GM19023 (cell line): ENCODE data around the gene FZD10.

Experiments
- ATAC-seq: cut with Tn5 transposase; IDR thresholded peaks from one replicate; pipeline ENCODE4 v1.9.1; 2021; ENCODE audit warnings: mild to moderate bottlenecking, moderate library complexity; ENCODE audit not compliant: unreplicated experiment

Gene FZD10

DNA sequence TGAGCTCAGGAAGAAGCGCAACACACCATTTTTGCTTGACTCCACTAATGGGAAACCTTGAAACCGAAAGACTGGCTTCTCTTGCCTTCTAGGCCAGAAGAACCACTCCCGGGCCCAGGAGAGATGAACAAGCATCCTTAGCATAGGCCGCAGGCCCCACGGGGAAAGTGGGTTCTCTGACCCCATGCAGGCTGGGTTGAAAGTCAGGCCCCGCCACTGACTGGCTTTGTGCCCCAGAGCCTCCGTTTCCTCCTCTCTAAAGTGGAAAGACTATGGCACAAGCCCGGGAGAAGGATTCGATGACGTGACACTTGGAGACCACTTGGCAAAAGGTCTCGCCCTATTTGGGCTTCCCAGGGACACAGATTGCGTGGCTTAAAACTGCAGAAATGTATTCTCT is 9.9 kb upstream of the FZD10 start:
- ATAC-seq = no peak

DNA sequence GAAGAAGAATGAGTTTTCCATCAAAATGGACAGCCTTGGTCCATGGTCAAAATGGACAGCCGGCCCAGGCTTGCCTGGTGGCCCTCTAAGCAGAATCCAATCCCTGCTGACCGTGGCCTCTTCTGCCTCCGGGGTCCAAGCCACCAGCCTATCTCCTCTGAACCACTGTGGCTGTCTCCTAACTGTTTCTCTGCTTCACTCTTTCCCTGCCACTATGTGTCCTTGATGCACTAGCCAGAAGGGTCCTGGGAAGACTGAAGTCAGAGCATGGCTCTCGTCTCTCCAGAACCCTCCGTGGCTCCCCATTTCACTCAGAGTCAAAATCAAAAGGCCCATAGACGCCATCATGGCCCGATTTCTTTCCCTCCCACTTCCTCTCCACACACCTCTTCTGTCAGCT is 8.5 kb upstream of the FZD10 start:
- no peak for ATAC-seq

DNA sequence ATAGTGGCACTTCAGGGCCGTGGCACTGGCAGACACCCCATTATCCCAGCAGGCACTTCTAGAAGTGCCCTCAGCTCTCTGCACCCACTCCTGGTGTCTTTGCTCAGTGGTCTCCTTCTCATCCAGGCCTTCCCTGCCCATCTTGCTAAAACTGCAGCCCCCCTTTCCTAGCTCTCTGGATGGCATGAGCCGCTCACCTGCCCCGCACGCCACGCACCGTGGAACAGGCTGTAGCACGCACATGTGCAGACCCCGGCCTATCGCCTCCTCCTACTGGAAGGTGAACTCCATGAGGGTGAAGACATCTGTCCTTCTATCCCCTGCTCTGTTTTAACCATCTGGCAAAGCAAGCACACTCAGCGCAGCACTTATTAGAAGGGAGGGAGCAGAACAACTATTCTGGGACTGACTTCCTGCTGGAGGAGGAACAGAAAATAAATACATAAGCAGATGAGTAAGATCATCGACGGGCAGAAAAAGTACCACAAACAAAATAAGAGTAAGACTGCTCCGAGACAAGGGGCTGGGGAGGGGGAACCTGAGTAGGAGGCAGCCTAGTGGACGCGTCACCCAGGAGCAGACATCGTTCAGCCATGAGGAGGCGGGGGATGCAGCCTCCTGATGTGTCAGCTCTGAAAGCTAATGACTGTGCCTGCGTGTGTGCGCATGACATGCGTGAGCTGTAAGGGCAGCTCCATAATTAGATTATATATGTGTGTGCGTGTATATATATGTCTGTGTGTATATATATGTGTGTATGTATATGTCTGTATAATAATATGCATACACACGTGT is 7.8 kb upstream of the FZD10 start:
- no peak for ATAC-seq

DNA sequence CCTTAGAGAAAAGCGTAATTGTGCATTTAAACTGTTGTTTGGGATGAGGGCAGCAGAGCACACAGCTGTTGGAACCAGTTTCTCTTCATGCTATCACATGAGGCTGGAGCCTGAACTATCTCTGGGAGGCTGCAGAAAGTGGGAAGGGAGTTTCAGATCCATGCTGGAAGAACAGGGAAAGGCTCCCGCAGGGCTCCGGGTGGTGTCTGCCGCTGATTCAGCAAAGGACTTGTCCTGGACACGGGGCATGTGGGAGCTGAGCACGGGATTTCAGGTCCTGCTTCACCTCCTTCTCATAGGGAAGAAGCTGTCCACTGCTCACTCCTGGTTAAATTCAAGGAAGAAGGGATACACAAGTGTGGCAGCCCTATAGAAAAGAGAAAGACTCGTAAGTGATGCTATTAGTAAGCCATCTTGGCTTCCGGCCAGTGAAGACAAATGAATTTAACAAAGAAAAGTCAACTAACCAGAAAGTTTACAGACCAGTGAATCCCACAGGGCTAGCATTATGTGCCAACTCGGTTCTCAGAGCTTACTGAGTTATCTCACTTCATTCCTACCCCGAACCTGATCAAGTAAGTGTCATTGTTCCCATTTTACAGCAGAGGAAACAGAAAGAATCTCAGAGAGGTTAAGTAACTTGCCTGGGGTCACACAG is 6.7 kb upstream of the FZD10 start:
- ATAC-seq = no peak

DNA sequence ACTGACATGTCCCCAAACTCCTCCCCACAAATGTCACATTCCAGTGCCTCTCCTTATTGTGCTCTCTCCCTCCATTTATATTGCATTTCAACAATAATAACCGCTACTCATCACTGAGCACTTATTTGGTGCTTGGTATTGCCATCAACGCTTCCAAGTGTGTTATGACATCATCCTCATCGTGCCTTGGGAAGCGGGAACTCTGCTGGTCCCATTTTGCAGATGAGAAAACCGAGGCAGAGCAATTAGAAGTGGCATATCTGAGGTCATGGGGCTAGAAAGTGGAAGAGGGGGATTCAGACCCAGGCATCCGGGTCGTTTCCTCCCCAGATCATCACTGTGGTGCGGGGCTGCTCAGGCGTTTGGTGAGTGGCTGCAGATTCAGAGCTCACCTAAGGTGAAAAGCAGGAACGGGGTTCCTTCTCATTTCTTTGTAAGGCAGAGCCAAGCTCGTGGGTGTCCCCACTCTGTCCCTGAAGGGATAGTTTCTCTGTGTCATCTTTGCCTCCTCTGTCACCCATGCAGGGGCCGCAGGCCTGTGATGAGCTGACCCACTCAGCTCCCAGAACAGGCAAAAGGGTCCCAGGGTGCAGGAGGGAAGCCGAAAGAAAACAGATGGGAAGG is 5.5 kb upstream of the FZD10 start:
- no peak for ATAC-seq

DNA sequence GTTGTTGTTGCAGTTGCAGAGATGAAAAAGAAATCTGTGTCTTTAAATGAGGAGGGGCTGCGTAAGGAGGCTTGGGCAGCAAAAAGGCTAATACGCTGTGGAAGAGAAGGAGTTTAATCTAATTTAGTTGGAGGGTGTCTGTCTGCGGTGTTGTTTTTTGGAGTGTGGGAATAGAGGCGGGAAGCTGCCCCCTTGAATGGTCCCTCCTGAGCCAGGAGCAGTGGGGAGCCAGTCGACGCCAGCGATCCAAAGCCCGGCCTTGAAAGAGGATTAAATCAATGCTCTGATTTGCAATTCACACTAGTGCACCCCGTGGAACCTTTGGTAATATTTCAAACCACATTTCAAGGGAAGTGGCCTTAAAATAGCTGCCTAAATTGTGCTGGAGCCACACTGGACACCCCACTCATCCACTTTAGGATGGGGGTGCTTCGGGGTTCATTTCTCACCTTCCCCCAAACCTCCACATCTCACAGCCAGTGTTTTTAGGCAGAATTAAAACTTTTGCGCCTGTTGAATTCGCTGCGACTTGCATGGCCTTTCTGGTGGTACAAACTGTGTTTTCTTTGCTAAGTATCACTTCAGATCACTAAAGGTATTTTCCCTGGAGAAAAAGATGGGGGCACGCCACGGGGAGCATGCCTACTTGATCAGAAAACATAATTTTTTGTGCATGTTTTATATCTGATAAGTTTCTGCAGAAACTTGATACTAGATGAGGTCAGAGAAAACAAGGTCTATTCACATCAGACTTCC is 4.1 kb upstream of the FZD10 start:
- ATAC-seq = no peak

DNA sequence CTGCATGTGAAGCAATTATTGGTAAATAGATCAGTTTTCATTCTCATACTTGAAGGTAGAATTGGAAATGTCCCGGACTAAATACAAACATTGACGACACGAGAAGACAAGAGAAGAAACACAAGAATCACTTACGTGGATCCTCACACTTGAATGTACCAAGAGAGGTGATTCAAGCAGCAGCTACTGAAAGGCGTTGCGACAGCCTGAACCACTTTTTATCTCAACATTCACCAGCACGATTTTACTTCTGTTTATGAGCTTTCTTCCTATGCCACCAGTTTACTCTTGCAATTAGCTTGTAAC is 3.6 kb upstream of the FZD10 start:
- ATAC-seq = no peak

DNA sequence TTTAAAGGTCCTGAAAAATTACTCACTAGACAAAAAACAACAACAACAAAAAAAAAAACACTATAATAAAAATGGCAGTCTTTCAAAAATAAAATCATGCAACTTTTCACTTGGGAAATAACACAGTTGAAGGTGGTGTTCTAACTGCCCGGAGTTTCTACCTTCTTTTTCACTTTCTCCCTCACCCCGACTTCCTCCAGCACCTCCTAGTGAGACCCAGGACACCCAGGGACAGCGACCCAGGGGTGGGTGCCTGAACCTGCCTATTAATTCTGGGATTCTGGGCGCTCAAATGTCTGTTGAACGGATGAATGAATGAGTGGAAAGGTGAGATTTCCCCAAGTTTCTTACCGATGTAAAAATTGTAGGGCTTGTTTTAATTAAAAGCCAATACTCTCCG is 2.0 kb upstream of the FZD10 start:
- ATAC-seq = no peak

DNA sequence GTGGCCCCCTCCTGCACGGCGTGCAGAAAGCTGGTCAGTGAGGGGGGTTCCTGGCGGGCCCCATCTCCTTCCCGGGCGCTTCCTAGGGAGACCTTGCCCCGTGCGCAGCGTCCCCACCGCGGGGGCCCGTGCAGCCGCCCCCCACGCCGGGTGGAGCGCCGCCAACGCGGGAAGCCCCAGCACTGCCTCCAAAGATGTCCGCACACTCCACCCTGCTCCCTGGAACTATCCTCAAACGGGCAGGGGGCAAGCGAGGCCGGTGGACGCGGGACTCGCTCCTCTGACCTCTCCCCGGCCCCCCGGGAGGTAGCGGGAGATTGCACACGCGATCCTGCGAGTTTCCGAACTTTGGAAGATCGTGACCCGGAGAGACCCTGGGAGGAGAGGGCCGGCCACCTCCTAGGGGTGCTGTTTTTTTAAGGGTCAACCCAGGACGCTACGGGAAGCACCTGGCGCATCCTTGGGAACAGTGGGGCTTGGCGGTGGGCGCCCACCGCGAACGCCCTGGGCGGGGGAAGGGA is 1.5 kb upstream of the FZD10 start:
- ATAC-seq = no peak

DNA sequence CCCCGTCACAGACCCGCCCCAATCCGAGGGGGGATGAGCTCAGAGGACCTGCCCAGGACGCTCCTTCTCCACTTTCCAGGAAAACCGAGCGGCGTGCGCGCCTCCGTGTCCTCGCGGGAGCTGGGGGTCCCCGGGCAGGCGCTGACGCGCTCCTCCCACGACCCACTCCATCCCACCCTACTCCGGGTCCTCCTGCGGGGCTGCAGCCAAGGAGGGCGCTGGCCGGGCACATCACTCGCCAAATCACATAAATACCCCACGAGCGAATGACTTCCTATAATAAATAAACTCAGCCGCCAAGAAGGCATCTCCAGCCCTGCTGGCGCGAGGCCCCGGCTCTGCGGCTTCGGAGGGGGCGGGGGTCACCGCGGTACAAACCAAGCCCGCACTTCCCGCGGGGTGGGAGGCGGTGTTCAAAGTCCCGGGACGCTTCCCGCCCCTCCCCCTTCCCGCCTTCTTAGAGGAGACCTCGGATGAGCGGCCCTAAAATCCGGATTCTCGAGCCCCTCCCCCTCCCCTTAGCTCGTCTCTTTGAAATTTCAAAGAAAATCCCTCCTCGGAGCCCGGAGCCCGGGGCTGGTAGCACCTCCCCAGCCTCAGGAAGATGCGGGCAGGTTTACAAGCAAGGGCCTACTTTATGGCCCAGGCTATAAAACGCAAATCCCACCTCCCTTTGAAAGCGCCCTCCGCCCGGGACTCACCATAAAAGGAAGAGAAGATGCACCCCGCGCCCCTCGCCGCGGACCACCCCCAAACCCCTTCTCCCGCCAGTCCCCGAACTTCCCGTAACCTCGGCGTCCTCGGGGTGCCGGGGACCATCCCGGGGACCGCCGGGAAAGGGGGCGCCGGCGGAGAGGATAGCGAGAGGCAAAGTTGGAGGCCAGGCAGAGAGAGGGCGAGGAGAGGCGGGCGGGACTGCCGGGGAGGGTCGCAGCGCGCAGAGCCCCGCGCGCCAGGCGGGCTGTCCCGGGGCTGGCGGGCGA is 712 bp upstream of the FZD10 start:
- ATAC-seq = no peak

DNA sequence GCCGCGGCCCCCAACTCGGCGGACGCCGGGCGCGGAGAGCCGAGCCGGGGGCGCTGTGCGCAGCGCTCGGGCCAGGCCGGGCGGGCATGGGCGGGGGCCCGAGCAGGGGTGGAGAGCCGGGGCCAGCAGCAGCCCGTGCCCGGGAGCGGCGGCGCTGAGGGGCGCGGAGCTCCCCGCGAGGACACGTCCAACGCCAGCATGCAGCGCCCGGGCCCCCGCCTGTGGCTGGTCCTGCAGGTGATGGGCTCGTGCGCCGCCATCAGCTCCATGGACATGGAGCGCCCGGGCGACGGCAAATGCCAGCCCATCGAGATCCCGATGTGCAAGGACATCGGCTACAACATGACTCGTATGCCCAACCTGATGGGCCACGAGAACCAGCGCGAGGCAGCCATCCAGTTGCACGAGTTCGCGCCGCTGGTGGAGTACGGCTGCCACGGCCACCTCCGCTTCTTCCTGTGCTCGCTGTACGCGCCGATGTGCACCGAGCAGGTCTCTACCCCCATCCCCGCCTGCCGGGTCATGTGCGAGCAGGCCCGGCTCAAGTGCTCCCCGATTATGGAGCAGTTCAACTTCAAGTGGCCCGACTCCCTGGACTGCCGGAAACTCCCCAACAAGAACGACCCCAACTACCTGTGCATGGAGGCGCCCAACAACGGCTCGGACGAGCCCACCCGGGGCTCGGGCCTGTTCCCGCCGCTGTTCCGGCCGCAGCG is 639 bp downstream of the FZD10 start:
- no peak for ATAC-seq

DNA sequence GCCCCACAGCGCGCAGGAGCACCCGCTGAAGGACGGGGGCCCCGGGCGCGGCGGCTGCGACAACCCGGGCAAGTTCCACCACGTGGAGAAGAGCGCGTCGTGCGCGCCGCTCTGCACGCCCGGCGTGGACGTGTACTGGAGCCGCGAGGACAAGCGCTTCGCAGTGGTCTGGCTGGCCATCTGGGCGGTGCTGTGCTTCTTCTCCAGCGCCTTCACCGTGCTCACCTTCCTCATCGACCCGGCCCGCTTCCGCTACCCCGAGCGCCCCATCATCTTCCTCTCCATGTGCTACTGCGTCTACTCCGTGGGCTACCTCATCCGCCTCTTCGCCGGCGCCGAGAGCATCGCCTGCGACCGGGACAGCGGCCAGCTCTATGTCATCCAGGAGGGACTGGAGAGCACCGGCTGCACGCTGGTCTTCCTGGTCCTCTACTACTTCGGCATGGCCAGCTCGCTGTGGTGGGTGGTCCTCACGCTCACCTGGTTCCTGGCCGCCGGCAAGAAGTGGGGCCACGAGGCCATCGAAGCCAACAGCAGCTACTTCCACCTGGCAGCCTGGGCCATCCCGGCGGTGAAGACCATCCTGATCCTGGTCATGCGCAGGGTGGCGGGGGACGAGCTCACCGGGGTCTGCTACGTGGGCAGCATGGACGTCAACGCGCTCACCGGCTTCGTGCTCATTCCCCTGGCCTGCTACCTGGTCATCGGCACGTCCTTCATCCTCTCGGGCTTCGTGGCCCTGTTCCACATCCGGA is 1.4 kb downstream of the FZD10 start:
- no peak for ATAC-seq

DNA sequence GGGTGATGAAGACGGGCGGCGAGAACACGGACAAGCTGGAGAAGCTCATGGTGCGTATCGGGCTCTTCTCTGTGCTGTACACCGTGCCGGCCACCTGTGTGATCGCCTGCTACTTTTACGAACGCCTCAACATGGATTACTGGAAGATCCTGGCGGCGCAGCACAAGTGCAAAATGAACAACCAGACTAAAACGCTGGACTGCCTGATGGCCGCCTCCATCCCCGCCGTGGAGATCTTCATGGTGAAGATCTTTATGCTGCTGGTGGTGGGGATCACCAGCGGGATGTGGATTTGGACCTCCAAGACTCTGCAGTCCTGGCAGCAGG is 1.9 kb downstream of the FZD10 start:
- no peak for ATAC-seq

DNA sequence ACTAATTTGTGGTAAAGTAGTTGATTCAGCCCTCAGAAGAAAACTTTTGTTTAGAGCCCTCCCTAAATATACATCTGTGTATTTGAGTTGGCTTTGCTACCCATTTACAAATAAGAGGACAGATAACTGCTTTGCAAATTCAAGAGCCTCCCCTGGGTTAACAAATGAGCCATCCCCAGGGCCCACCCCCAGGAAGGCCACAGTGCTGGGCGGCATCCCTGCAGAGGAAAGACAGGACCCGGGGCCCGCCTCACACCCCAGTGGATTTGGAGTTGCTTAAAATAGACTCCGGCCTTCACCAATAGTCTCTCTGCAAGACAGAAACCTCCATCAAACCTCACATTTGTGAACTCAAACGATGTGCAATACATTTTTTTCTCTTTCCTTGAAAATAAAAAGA is 2.7 kb downstream of the FZD10 start:
- ATAC-seq = no peak

DNA sequence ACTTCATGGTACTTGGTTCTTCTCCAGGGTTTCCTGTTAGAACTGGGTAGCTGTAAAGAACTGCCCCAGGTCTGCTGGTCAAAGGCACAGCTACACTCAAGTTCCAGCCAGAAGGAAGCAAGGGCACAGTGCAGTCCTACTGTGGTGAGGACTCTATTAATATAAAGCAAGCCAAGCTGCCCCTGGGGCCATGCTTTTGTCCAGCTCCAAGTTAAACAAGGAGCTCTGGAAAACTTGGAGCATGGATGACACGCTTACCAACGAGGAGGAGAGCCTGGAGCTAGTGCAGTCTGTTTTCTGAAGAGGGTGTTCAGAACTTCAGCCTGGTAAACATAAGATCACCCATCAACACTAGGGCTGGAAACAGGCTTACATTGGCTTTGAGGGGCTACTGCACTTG is 4.0 kb downstream of the FZD10 start:
- ATAC-seq = no peak

DNA sequence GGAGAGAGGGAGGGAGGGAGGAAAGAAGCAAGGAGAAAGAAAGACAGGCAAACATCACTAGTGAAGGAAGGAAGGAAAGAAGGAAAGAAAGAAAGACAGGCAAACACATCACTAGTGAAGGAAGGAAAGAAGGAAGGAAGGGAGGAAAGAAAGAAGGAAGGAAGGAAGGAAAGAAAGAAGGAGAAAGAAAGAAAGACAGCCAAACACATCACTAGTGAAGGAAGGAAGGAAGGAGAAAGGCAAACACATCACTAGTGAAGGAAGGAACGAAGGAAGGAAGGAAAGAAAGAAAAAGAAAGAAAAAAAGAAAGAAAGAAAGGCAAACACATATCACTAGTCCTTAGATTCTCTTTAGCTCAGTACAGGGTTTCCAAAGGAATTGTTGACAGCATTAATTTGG is 5.3 kb downstream of the FZD10 start:
- ATAC-seq = no peak

DNA sequence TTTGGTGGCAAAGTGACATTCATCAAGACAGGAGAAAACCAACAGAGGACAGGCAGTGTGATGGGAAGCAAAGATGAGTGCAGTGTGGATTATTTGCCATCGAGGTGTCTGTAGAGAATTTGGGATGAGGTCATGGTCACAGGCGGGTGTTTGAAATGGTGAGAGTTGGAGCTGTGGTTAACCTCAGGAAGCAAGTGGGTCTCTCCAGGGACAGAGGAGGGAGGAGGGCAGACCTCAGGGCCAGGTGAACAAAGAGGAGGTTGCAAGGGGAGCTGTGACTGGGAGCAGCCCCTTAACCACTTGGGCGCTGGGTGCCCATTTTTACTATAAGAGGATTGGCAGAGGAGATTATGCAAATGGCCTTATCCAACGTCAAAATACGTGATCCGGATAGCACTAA is 7.0 kb downstream of the FZD10 start:
- ATAC-seq = no peak

DNA sequence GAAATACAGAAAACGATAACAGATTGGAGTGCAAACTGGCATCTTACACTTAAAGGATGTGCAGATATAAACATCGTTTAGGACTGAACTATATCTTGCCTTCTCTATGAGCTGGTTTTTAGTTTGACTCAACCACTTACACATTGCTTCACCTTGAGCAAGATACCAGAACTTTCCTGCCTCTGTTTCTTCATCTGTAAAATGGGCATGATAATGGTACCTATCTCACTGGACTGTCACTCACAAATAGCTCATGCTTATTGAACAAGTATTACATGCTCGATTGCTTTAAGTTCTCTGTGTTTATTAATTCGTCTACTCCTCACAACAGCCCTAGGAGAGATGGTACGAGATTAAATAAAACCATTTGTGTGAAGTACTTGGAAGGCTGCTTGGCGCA is 7.7 kb downstream of the FZD10 start:
- ATAC-seq = no peak

DNA sequence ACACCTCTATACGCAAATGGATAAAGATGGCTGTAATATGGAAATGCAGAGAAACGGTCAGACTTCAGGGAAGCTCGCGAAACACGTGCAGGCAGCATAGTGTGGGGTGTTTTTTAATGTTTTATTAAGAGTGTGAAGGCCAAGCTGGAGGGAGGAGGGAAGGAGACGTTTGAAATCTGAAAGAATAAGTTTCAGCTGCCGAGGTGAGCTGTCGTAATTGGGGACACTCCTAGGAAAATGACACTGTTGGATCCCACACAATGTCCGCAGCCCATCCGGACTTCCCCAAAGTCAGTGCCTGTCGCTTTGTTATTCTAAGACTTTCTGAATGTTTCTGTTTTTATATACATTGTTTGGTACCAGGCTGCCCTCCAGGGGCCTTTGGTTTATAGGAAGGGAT is 8.3 kb downstream of the FZD10 start:
- ATAC-seq = no peak
